Endothelial cell of umbilical vein (primary cell): ENCODE results near the gene TAMALIN. TPM values are rescaled to one million over a fixed set of nuclear protein-coding genes. Genes with fewer than 3 reads are reported as not detected.

Source experiments
- BruUV-seq: library from RNA; stranded (reverse); fragments of 400-500 nt; replicated peaks from 2 replicates; lab custom pipeline; 2021; lab: Mats Ljungman, UMichigan
- CTCF ChIA-PET: fragments of 300-600, 350-600 bp; sonication (Branson Sonifier 250); formaldehyde crosslinking; loops from one replicate; lab custom pipeline; 2021; ENCODE audit warnings: antibody characterized with exemption, inconsistent platforms; lab: Charles Lee
- POLR2A ChIA-PET: fragments of 300-600, 350-600 bp; sonication (Branson Sonifier 250); formaldehyde crosslinking; loops from one replicate; lab custom pipeline; 2021; ENCODE audit warnings: antibody characterized with exemption, inconsistent platforms; lab: Charles Lee
- DNase-seq: peaks from one replicate; pipeline ENCODE4 v3.0.0-alpha.2; 2011; ENCODE audit warnings: low read depth, low spot score
- FAIRE-seq: peaks from 2 replicates; lab custom pipeline; 2011; peaks lifted over from hg19 to GRCh38; lab: Jason Lieb, UNC
- H2AFZ ChIP-seq: 2 replicates; pipeline ENCODE4 v1.6.0; 2012; ENCODE audit warnings: low read depth, low read length, control low read depth, inconsistent platforms
- H3K27ac ChIP-seq: 2 replicates; pipeline ENCODE4 v1.5.1; 2011; ENCODE audit warnings: low read depth, mild to moderate bottlenecking, control low read depth, low read length, moderate library complexity; ENCODE audit not compliant: insufficient read depth
- H3K27me3 ChIP-seq, 2 experiments: 2 replicates each; pipeline versions ENCODE4 v1.6.0 to v1.6.1; 2011; ENCODE audit warnings: low read length in 2 of 2, mixed read lengths in 1 of 2; ENCODE audit not compliant: control insufficient read depth in 2 of 2, insufficient read depth in 2 of 2
- H3K36me3 ChIP-seq, 2 experiments: 2 replicates in 1 of 2; 3 replicates in 1 of 2; pipeline ENCODE4 v1.5.1; 2011; ENCODE audit warnings: low read length in 2 of 2, mild to moderate bottlenecking in 1 of 2, moderate library complexity in 1 of 2; ENCODE audit not compliant: control insufficient read depth in 2 of 2, insufficient read depth in 2 of 2; ENCODE audit errors: extremely low read depth in 1 of 2
- H3K4me1 ChIP-seq: 3 replicates; pipeline ENCODE4 v1.5.1; 2011; ENCODE audit warnings: mild to moderate bottlenecking, low read length; ENCODE audit not compliant: control insufficient read depth, insufficient read depth; ENCODE audit errors: extremely low read depth
- H3K4me2 ChIP-seq: 2 replicates; pipeline ENCODE4 v1.6.1; 2011; ENCODE audit warnings: low read length, control low read depth, mixed read lengths; ENCODE audit not compliant: insufficient read depth
- H3K4me3 ChIP-seq, 3 experiments: fragments of 200-600 bp in 1 of 3; sonication (generic), shearing (Covaris generic) in 1 of 3; replicated peaks in 1 of 3; 2 replicates each; pipeline ENCODE4 v1.5.1; 2011 to 2016; ENCODE audit warnings: control low read depth in 3 of 3, low read length in 3 of 3, mild to moderate bottlenecking in 2 of 3, inconsistent platforms in 1 of 3, low read depth in 1 of 3, moderate library complexity in 1 of 3; ENCODE audit not compliant: insufficient read depth in 1 of 3
- H3K79me2 ChIP-seq: 2 replicates; pipeline ENCODE4 v1.6.0; 2012; ENCODE audit warnings: low read length, inconsistent platforms; ENCODE audit not compliant: control insufficient read depth, insufficient read depth
- H3K9ac ChIP-seq: replicated peaks from 2 replicates; pipeline ENCODE3; 2011; ENCODE audit warnings: low read length, control low read depth; ENCODE audit not compliant: insufficient read depth; ENCODE audit errors: extremely low read depth
- H3K9me1 ChIP-seq: replicated peaks from 3 replicates; pipeline ENCODE4 v1.6.0; 2011; ENCODE audit warnings: mild to moderate bottlenecking, low read length; ENCODE audit not compliant: control insufficient read depth, insufficient read depth; ENCODE audit errors: extremely low read depth
- H3K9me3 ChIP-seq: replicated peaks from 2 replicates; pipeline ENCODE4 v1.5.1; 2012; ENCODE audit warnings: low read length, inconsistent platforms; ENCODE audit not compliant: control insufficient read depth, insufficient read depth
- H4K20me1 ChIP-seq: replicated peaks from 2 replicates; pipeline ENCODE3; 2011; ENCODE audit warnings: mild to moderate bottlenecking, low read length; ENCODE audit not compliant: control insufficient read depth, insufficient read depth; ENCODE audit errors: extremely low read depth
- CTCF ChIP-seq, 2 donors: IDR thresholded peaks; 1 replicate in 1 of 2; 2 replicates in 1 of 2; pipeline ENCODE4 v1.5.1; 2011; ENCODE audit warnings: low read length in 2 of 2, mild to moderate bottlenecking in 2 of 2, moderate library complexity in 2 of 2, control low read depth in 1 of 2, inconsistent platforms in 1 of 2, low read depth in 1 of 2; ENCODE audit not compliant: insufficient read depth in 1 of 2; ENCODE audit errors: extremely low read depth in 1 of 2
- EZH2 ChIP-seq: IDR thresholded peaks from 2 replicates; pipeline ENCODE4 v1.6.1; 2012; ENCODE audit warnings: borderline replicate concordance, low read depth, mild to moderate bottlenecking, moderate library complexity, low read length, inconsistent platforms; ENCODE audit not compliant: severe bottlenecking
- FOS ChIP-seq: IDR thresholded peaks from 2 replicates; pipeline ENCODE4 v1.6.1; 2011; ENCODE audit warnings: mild to moderate bottlenecking, low read length, moderate library complexity, borderline replicate concordance; ENCODE audit not compliant: insufficient read depth
- GATA2 ChIP-seq: IDR thresholded peaks from 2 replicates; pipeline ENCODE4 v1.7.0; 2011; ENCODE audit warnings: low read depth, mild to moderate bottlenecking, moderate library complexity, mixed read lengths, low read length; ENCODE audit not compliant: insufficient read length, insufficient read depth
- JUN ChIP-seq: IDR thresholded peaks from 2 replicates; pipeline ENCODE4 v1.6.1; 2011; ENCODE audit warnings: borderline replicate concordance, low read depth; ENCODE audit not compliant: insufficient read length, insufficient read depth
- MAX ChIP-seq: IDR thresholded peaks from 2 replicates; pipeline ENCODE4 v1.6.1; 2011; ENCODE audit not compliant: insufficient read depth, insufficient read length
- MYC ChIP-seq: IDR thresholded peaks from one replicate; pipeline ENCODE4 v1.6.1; 2011; ENCODE audit warnings: mild to moderate bottlenecking, low read depth, low read length
- POLR2A ChIP-seq: IDR thresholded peaks from 2 replicates; pipeline ENCODE4 v1.6.1; 2012; ENCODE audit warnings: low read depth, mild to moderate bottlenecking, control low read depth, low read length
- POLR2AphosphoS5 ChIP-seq: IDR thresholded peaks from 2 replicates; pipeline ENCODE4 v1.6.1; 2012; ENCODE audit warnings: low read depth, mild to moderate bottlenecking, control low read depth, low read length, moderate library complexity; ENCODE audit not compliant: insufficient read depth
- dilution Hi-C: fragments of 300-500 bp; cut with MboI; formaldehyde crosslinking; loops from one replicate; pipeline ENCODE4 v1.15.0; 2019; ENCODE audit warnings: low sequenced_read_pairs; ENCODE audit not compliant: extremely low pct_ligation_motif_present
- intact Hi-C: fragments of 100-400 bp; cut with micrococcal nuclease; formaldehyde crosslinking; loops from one replicate; pipeline ENCODE4 v1.10.0; 2022
- polyA plus RNA-seq, 4 experiments: library from polyadenylated mRNA; depleted of rRNA in 3 of 4; stranded (reverse) in 3 of 4; unstranded in 1 of 4; fragments of >200 nt; gene quantifications; 2 replicates each; pipeline versions ENCODE4 v1.2.1 to v1.2.3, GENCODE V29; 2011 to 2012; ENCODE audit warnings: missing spikeins in 1 of 4
- total RNA-seq: library from RNA; stranded (reverse); gene quantifications from 2 replicates; pipeline ENCODE4 v1.2.3, GENCODE V29; 2021

TAMALIN gene
- total and polyA plus RNA-seq, 2 donors (not counting 3 experiments of a cell fraction or from before 2014, with no cell fraction given): 53.3 to 87.5 TPM

DNA sequence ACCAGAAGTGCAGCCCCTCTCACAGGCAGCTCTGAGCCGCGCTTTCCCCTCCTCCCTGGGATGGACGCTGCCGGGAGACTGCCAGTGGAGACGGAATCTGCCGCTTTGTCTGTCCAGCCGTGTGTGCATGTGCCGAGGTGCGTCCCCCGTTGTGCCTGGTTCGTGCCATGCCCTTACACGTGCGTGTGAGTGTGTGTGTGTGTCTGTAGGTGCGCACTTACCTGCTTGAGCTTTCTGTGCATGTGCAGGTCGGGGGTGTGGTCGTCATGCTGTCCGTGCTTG lies 12.3 kb upstream of the TAMALIN start:
- no peaks in the 10 kb centered on the region for H3K4me1 ChIP-seq
- no peak overlapping the region for H3K27ac ChIP-seq
- no peak for FAIRE-seq
- intact Hi-C loops (no loop called here), dilution Hi-C loops (no loop called here)
- no peaks in the 10 kb centered on the region for H4K20me1 ChIP-seq
- H3K79me2 ChIP-seq: peaks cover 4% of the 10 kb centered on the region
- H3K4me2 ChIP-seq: no peak overlapping the region
- TF ChIP-seq POLR2A (no peak), CTCF (IDR thresholded peaks at IDR 0.05; ENCODE audit: extremely low read depth in 1 of 2, insufficient read depth in 1 of 2, low read depth in 1 of 2, low read length in 2 of 2) (no peak), MAX (no peak), FOS (no peak), GATA2 (no peak), JUN (no peak), MYC (no peak), EZH2 (no peak), POLR2AphosphoS5 (no peak)
- H3K4me3 ChIP-seq: no peak overlapping the region
- no peaks in the 10 kb centered on the region for H3K27me3 ChIP-seq
- POLR2A ChIA-PET: interaction anchor here (0.6 to 2.2 kb wide), 3 partner anchors 9 to 1827 kb away, joined by 3 to 7 read pairs (median 4); partner anchors contain the start of gene TAMALIN
- no peak for DNase-seq
- no TSS peak for BruUV-seq
- no peak overlapping the region for H3K9ac ChIP-seq
- CTCF ChIA-PET: interaction anchor here (2.2 to 3.6 kb wide), 2 partner anchors 9 to 27 kb away, joined by 28 to 84 read pairs; no protein-coding TSS in a partner anchor
- peaks cover 25 to 38% of the 10 kb centered on the region in 2 experiments for H3K36me3 ChIP-seq
- H3K9me1 ChIP-seq: no peaks in the 10 kb centered on the region
- no peaks in the 10 kb centered on the region for H3K9me3 ChIP-seq
- no peak overlapping the region for H2AFZ ChIP-seq
